Measurements from ENCODE around the gene KATNAL1.

KATNAL1 gene

DNA sequence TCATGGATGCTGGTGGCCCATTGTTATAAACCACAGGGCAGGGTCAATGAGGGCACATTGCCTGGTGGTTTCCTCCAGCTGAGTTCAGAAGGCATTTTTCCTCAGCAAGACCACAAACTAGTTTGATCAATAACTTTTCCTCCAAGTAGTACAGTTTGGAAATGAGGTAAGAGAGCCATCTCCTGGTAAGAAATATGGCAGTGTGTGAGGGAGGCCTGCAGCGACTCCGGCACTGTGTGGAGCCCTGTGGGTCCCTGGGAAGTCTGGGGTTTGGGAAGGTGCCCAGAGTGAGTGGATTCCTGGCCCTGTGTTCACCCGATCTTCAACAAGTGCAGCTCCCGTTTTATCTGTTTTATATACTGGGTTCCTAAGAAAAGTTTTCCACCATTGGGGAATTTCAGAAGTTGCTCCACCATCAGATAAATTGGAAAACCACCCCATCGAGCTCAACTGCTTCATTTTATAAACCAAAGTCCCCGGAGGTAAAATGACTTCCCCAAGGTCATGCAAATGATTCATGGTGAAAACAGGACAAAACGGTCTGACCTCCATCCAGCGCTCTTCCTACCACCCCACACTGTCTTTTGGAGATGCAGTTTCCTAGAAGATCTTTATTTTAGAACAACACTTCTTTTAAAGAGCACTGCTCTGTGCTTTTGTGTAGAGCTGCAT lies 148.4 kb downstream of the KATNAL1 start:
- FAIRE-seq, result no peak

DNA sequence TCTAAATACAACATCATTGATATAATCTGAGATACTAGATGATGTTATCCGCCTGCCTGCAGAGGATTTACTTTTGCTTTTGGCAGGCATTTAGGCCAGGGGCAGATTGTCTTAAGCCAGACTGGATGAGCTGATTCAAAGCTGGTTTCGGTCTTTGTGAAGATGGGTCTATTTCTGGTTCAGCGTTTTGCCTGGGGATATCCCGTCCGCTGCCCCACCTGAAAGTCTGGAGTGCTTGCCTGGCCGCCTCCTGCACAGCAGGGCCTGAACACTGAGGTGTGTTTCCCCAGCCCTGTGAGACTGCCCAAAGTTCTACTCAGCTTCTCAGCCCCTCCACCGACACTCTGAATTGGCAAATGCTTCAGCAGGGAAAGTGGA lies 149.7 kb downstream of the KATNAL1 start:
- FAIRE-seq, result no peak

DNA sequence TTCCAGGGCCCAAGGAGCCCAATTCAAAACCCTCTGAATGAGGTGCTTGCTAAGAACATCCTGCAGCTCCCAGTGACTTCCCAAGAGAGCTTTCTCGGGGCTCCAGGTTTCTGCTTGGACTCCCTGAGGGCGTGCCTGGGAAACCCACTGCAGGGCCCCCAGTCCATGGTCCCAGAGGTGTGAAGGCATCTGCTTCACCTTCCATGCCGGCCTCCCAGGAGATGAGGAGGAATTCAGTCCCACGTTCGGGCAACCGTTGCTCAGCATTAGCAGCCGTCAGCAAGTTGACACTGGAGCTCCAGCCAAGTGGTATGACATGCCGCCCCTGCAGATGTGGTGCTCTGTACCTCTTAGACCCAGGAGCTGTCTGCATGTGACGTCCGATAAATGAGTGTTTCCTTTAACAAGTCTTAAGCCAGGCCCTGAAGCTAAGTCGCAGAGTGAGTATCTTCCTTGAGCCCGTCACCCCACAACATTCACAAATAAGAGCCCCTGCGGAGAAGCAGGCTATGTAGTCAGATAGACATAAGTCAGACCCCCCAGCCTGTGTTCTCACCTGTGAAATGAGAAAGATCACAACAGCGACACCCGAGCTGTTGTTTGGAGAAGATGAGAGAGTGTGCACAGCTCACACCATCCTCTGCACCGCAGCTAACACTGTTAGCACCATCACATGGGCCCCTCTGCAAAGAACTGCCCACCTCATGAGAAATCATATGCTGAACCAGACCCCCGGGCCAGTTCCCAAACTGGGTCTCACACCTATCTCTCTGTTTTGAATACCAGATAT lies 150.3 kb downstream of the KATNAL1 start:
- FAIRE-seq, result no peak

DNA sequence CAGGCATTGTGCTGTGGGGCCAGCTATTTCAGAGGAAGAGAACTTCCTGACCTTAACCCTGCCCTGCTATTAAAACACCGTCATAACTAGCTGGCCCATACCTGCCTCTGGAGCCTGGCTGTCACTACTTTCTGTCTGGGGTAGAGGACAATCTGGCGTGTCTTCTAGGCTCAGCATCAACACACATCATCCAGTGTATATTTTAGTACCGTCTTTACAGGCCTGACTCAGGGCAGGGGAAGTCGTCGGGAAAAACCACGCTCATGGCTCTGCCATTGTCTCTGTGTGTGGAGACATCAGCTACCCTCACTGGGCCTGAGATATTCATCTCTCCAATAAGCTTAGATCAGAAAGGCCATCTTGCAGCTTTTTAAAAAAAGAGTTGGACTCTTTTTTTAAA lies 151.1 kb downstream of the KATNAL1 start:
- no peak for FAIRE-seq

DNA sequence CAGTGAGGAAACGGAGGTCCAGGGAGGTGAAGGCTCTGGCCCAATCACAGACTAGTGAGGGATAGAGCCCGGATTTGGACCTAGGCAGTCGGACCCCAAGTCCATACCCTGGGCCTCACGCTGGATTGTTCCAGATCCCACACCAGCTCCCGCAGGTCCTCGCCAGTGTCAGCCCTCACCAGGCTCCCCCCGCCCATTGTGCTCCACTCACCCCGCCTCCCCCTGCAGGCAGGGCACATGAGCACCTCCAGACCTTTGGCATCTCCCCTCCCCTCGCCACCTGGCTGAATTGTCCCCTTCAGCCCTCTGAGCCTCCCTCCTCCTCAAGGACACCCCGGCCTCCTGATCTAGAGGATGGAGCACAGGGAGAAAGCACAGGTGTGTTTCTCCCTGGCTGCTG lies 152.4 kb downstream of the KATNAL1 start:
- no peak for FAIRE-seq

DNA sequence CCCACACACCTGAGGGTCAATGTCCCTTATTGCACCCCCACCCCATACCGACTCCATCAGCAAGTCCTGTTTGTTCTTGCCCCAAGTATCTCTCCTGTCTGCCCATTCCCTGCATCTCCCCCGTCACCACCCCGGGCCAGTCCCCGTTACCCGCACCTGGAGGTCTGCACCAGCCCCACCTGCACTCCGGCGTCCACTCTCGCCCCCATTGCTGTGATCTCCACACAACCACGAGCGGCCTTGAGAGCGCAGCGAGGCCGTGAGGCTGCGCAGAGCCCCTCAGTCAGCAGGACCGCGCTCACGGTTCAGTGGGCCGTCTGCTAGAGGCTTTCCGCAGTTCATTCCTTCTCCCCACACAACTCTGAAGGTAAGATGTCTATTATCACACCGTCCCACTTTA lies 152.8 kb downstream of the KATNAL1 start:
- no peak for FAIRE-seq

DNA sequence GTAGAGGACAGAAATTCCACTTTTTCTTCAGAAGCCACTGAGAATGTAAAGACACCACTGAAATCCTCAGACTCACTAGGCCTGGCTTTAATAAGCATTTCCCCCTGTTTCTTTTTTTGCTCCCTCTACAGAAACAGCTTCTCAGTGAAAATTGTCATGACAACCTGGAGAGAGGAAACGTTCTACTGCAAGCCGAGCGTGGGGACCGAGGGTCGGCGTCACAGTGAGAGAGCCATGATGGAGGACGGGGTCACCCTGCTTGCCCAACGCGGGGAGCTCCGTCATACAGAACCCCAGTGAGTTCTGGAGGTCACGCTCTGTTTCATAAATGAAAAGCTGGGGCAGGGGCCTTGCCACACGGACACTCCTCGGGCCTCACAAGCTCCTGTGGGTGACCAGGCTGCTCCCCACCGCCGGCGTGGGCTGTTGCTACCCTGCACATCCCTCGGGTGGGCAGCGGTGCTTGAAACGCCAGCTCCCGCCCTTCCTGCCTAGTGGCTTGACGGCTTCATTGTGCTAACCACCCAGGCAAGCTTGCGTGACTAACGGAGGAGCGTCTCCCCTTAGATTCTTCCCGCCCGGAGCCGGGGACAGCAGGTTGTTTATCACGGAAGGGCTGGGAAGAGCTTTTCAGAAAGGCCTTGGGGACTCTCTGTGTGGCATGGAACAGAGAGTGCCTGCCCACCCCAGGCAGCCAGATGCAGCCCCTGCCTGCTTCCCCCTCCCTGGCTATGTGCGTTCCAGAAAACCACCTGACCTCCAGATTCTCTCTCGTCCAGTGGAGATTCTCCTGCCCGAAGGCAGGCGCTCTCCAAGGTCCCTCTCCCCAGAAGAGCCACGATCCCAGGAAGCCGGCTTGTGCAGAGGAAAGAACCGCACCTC lies 153.6 kb downstream of the KATNAL1 start:
- no peak for FAIRE-seq
